K562 (cell line): ENCODE results near the gene SPOUT1. TPM values are rescaled to one million over a fixed set of nuclear protein-coding genes. Genes with fewer than 3 reads are reported as not detected.

ENCODE experiments used
- ATAC-seq: fragments of 200-7000 bp; cut with Tn5 transposase; 3 replicates; pipeline ENCODE4 v1.9.1; 2020; ENCODE audit warnings: moderate library complexity
- BruUV-seq: library from RNA; stranded (reverse); fragments of 400-500 nt; replicated peaks from 2 replicates; lab custom pipeline; 2021; lab: Mats Ljungman, UMichigan
- CTCF ChIA-PET: fragments of 300-600 bp; formaldehyde crosslinking; extraction: SDS; loops from one replicate; lab custom pipeline; 2021; ENCODE audit warnings: low intra/inter-chr PET ratio; lab: Yijun Ruan, JAX
- POLR2A ChIA-PET: fragments of 300-600, 350-650 bp; sonication (Branson Sonifier 250); formaldehyde crosslinking; extraction: SDS; loops from one replicate; lab custom pipeline; 2021; ENCODE audit warnings: antibody characterized with exemption, inconsistent platforms; lab: Yijun Ruan, JAX
- DNase-seq, 4 experiments: peaks; one replicate each; pipeline versions ENCODE4 v3.0.0 to v3.0.0-alpha.2; 2011 to 2018; ENCODE audit warnings: low spot score in 3 of 4, mixed read lengths in 3 of 4; ENCODE audit errors: extremely low read depth in 1 of 4
- FAIRE-seq: peaks from 2 replicates; lab custom pipeline; 2011; peaks lifted over from hg19 to GRCh38; lab: Jason Lieb, UNC
- H2AFZ ChIP-seq: 2 replicates; pipeline ENCODE4 v1.6.0; 2011; ENCODE audit warnings: low read depth, low read length, control low read depth, inconsistent platforms
- H3K27ac ChIP-seq: fragments of 200-600 bp; 3 replicates; pipeline ENCODE4 v1.8.0; 2011; ENCODE audit warnings: low read depth, mild to moderate bottlenecking, control low read depth, inconsistent platforms, low read length, moderate library complexity, mixed read lengths; ENCODE audit errors: extremely low read depth
- H3K27me3 ChIP-seq, 2 experiments: fragments of 300-600 bp in 1 of 2; 2 replicates in 1 of 2; 3 replicates in 1 of 2; pipeline versions ENCODE4 v1.6.0 to v1.8.0; 2011; ENCODE audit warnings: inconsistent platforms in 2 of 2, low read length in 2 of 2, mild to moderate bottlenecking in 1 of 2, mixed read lengths in 1 of 2, moderate library complexity in 1 of 2; ENCODE audit not compliant: control insufficient read depth in 2 of 2, insufficient read depth in 2 of 2
- H3K36me3 ChIP-seq: fragments of 300-600 bp; 3 replicates; pipeline ENCODE4 v1.8.0; 2011; ENCODE audit warnings: mild to moderate bottlenecking, low read length, inconsistent platforms; ENCODE audit not compliant: control insufficient read depth, insufficient read depth
- H3K4me1 ChIP-seq, 2 experiments: fragments of 200-600 bp in 1 of 2; replicated peaks in 1 of 2; 2 replicates in 1 of 2; 3 replicates in 1 of 2; pipeline versions ENCODE4 v1.5.1 to v1.8.0; 2011; ENCODE audit warnings: inconsistent platforms in 2 of 2, low read length in 2 of 2, mild to moderate bottlenecking in 1 of 2, mixed read lengths in 1 of 2, moderate library complexity in 1 of 2; ENCODE audit not compliant: control insufficient read depth in 2 of 2, insufficient read depth in 2 of 2
- H3K4me2 ChIP-seq: 2 replicates; pipeline ENCODE4 v1.6.1; 2011; ENCODE audit warnings: low read length, control low read depth, inconsistent platforms, mixed read lengths; ENCODE audit not compliant: insufficient read depth
- H3K4me3 ChIP-seq: fragments of 200-600 bp; sonication (generic), shearing (Covaris generic); 2 replicates; pipeline ENCODE4 v1.5.1; 2016; ENCODE audit warnings: control low read depth, inconsistent platforms
- H3K79me2 ChIP-seq: fragments of 200-600 bp; 3 replicates; pipeline ENCODE4 v1.8.0; 2011; ENCODE audit warnings: low read length, inconsistent platforms; ENCODE audit not compliant: control insufficient read depth, insufficient read depth
- H3K9ac ChIP-seq, 2 experiments: 2 replicates each; pipeline versions ENCODE4 v1.6.0 to v1.6.1; 2011; ENCODE audit warnings: low read depth in 2 of 2, low read length in 2 of 2, control low read depth in 1 of 2, inconsistent platforms in 1 of 2, mild to moderate bottlenecking in 1 of 2, mixed read lengths in 1 of 2; ENCODE audit not compliant: insufficient read depth in 1 of 2
- H3K9me1 ChIP-seq: one replicate; pipeline ENCODE4 v1.6.0; 2011; ENCODE audit warnings: inconsistent platforms, mild to moderate bottlenecking, low read length, moderate library complexity; ENCODE audit not compliant: control insufficient read depth, insufficient read depth
- H3K9me3 ChIP-seq: replicated peaks from 2 replicates; pipeline ENCODE4 v1.5.1; 2011; ENCODE audit warnings: low read depth, low read length, inconsistent platforms; ENCODE audit not compliant: control insufficient read depth, insufficient read depth
- H4K20me1 ChIP-seq: replicated peaks from 2 replicates; pipeline ENCODE4 v1.6.1; 2011; ENCODE audit warnings: low read length, inconsistent platforms, mixed read lengths; ENCODE audit not compliant: control insufficient read depth, insufficient read depth
- FOXP1 ChIP-seq: sonication (generic); formaldehyde crosslinking; IDR thresholded peaks from 2 replicates; pipeline ENCODE4 v1.8.0; 2022; ENCODE audit warnings: mild to moderate bottlenecking, missing genetic modification reagents
- GABPB2 ChIP-seq: fragments of 250-450 bp; sonication (Bioruptor Pico); conservative IDR thresholded peaks from 2 replicates; pipeline ENCODE4 v1.5.1; 2021; ENCODE audit warnings: mild to moderate bottlenecking
- SMAD3 ChIP-seq: fragments of 450-650 bp; formaldehyde crosslinking; conservative IDR thresholded peaks from 2 replicates; pipeline ENCODE4 v1.4.0; 2020; ENCODE audit warnings: mild to moderate bottlenecking
- TCFL5 ChIP-seq: fragments of 250-450 bp; sonication (Bioruptor Pico); conservative IDR thresholded peaks from 2 replicates; pipeline ENCODE4 v1.6.1; 2021; ENCODE audit warnings: mild to moderate bottlenecking, moderate library complexity, matching md5 sums
- TOE1 ChIP-seq, 2 experiments: fragments of 450-650 bp in 1 of 2; sonication (generic) in 1 of 2; formaldehyde crosslinking in 1 of 2; IDR thresholded peaks; 2 replicates each; pipeline versions ENCODE4 v1.7.1 to v1.8.0; 2016 to 2022; ENCODE audit warnings: borderline replicate concordance in 2 of 2, mild to moderate bottlenecking in 2 of 2, antibody characterized with exemption in 1 of 2, inconsistent platforms in 1 of 2, low read depth in 1 of 2, missing genetic modification reagents in 1 of 2, moderate library complexity in 1 of 2
- ZNF143 ChIP-seq: sonication (generic); formaldehyde crosslinking; IDR thresholded peaks from 2 replicates; pipeline ENCODE4 v1.9.0; 2022; ENCODE audit warnings: mild to moderate bottlenecking, missing genetic modification reagents
- WGBS: fragments of 100-300 bp; shearing (Covaris generic); methylation state at CpG from one replicate; pipeline ENCODE4 v1.1.6; 2016; ENCODE audit warnings: low coverage, mixed read lengths; ENCODE audit not compliant: insufficient coverage; ENCODE audit errors: missing lambda C conversion rate; 5-methylcytosine and 5-hydroxymethylcytosine counted together
- in situ Hi-C: fragments of 300-500 bp; cut with MboI; formaldehyde crosslinking; loops from 4 replicates; pipeline ENCODE4 v1.15.0; 2018; ENCODE audit warnings: inconsistent platforms, mixed read lengths
- intact Hi-C: fragments of 100-400 bp; cut with micrococcal nuclease; formaldehyde crosslinking; loops from 2 replicates; pipeline ENCODE4 v1.14.2; 2022
- polyA plus RNA-seq, 8 experiments: library from polyadenylated mRNA; depleted of rRNA in 4 of 8; stranded (reverse) in 5 of 8; unstranded in 3 of 8; fragments of >200 nt; fragmentation: Nextera tagmentation in 2 of 8; fragmentation: Illumina TruSeq in 1 of 8; extraction: Ambion mirVana in 2 of 8; extraction: Trizol in 1 of 8; gene quantifications; 2 replicates each; pipeline versions ENCODE4 v1.2.1 to v1.2.3, GENCODE V29; 2011 to 2014; ENCODE audit warnings: inconsistent platforms in 1 of 8, missing spikeins in 1 of 8
- total RNA-seq, 7 experiments: library from RNA; depleted of rRNA in 6 of 7; stranded (reverse); fragments of >200 nt in 6 of 7; fragmentation: Illumina TruSeq in 2 of 7; extraction: Trizol in 2 of 7; gene quantifications; 2 replicates each; pipeline versions ENCODE4 v1.2.1 to v1.2.3, GENCODE V29; 2011 to 2021; ENCODE audit warnings: low replicate concordance in 1 of 7

SPOUT1 gene
- total and polyA plus RNA-seq, 9 of the 15 experiments (the other 6 are each of a cell fraction or from before 2014, with no cell fraction given), result 10.6 to 121 (median 37.4) TPM

DNA sequence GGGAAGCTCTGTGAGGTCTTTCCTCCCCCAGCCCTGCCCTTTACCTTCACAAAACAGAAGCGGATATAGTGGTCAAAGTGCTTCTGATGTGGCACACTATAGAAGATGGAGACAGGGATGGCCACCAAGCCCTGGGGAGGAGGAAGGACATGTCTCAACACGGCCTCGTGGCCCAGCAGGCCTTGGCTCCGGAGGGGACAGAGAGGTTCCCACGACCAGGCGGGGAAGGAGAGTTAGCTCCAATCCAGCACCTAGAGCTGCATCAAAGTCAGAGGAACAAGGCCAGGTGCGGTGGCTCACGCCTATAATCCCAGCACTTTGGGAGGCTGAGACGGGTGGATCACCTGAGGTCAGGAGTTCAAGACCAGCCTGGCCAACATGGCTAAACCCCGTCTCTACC is 4.1 kb upstream of the SPOUT1 start:
- ChIA-PET CTCF (no interaction called here), POLR2A (no interaction called here)
- Histone ChIP-seq H3K27ac (no peak overlapping the region), H3K9ac (0 out of 4 replicates have a peak overlapping the region, but pooled peaks of 1 of the 2 experiments have one; percentile 52), H3K4me1 (peaks cover 2 to 24% of the 10 kb centered on the region in 2 experiments; a peak in 4 of 5 replicates), H3K9me3 (no peaks in the 10 kb centered on the region), H4K20me1 (no peaks in the 10 kb centered on the region), H3K36me3 (peaks cover 22% of the 10 kb centered on the region; the same call in 2 of the 3 replicates), H3K9me1 (no peaks in the 10 kb centered on the region), H3K79me2 (peaks cover 9% of the 10 kb centered on the region), H3K4me3 (no peak overlapping the region), H3K4me2 (no peak overlapping the region), H3K27me3 (no peaks in the 10 kb centered on the region), H2AFZ (no peak overlapping the region)
- ATAC-seq, result no peak
- no peak for TF ChIP-seq ZNF143
- no peak for TF ChIP-seq SMAD3 (CRISPR knock-in tag)
- TF ChIP-seq TOE1 (IDR thresholded peaks at IDR 0.05; ENCODE audit: borderline replicate concordance), result no peak
- TF ChIP-seq TOE1 (CRISPR knock-in tag; IDR thresholded peaks at IDR 0.05; ENCODE audit: borderline replicate concordance, low read depth), result no peak
- no peak for TF ChIP-seq FOXP1 (CRISPR knock-in tag)
- no peak for TF ChIP-seq TCFL5
- TF ChIP-seq GABPB2, result no peak
- peak in 1 of 4 experiments; percentile 2 for DNase-seq
- no TSS peak for BruUV-seq
- no peak for FAIRE-seq
- intact Hi-C loops, result no loop called here
- in situ Hi-C loops, result no loop called here
- 79% methylated on average over 7 of the region's 10 CpGs for WGBS
